B cell (primary cell): ENCODE data around the gene LSM14B. TPM values are rescaled to one million over a fixed set of nuclear protein-coding genes. Genes with fewer than 3 reads are reported as not detected.

ENCODE experiments used
- ATAC-seq: fragments of 200-7000 bp; cut with Tn5 transposase; one replicate; pipeline ENCODE4 v1.10.0; 2021; ENCODE audit warnings: low read depth, mild to moderate bottlenecking, moderate number of reproducible peaks, moderate library complexity
- CTCF ChIA-PET: fragments of 350-600 bp; sonication (Branson Sonifier 250); formaldehyde crosslinking; loops from one replicate; lab custom pipeline; 2021; ENCODE audit warnings: antibody characterized with exemption, inconsistent platforms; lab: Charles Lee
- POLR2A ChIA-PET: fragments of 350-600 bp; sonication (Branson Sonifier 250); formaldehyde crosslinking; loops from one replicate; lab custom pipeline; 2021; ENCODE audit warnings: antibody characterized with exemption; lab: Charles Lee
- DNase-seq: peaks from one replicate; pipeline ENCODE4 v3.0.0; 2013
- H2AFZ ChIP-seq: 2 replicates; pipeline ENCODE4 v1.6.1; 2012; ENCODE audit warnings: mild to moderate bottlenecking, low read depth, low read length; ENCODE audit not compliant: insufficient read depth, poor library complexity, severe bottlenecking
- H3K27ac ChIP-seq, 2 donors: 1 replicate in 1 of 2; 2 replicates in 1 of 2; pipeline ENCODE4 v1.5.1; 2012 to 2013; ENCODE audit warnings: low read length in 2 of 2, mild to moderate bottlenecking in 2 of 2, moderate library complexity in 1 of 2
- H3K27me3 ChIP-seq, 4 experiments: fragments of 200-600 bp in 1 of 4; sonication (generic) in 1 of 4; replicated peaks in 1 of 4; 1 replicate in 2 of 4; 2 replicates in 2 of 4; pipeline versions ENCODE4 v1.6.1 to v1.7.0; 2013 to 2016; ENCODE audit warnings: low read length in 3 of 4, mild to moderate bottlenecking in 2 of 4, mixed read lengths in 1 of 4, moderate library complexity in 1 of 4; ENCODE audit not compliant: insufficient read depth in 4 of 4, control insufficient read depth in 3 of 4; ENCODE audit errors: control extremely low read depth in 1 of 4
- H3K36me3 ChIP-seq, 2 experiments: replicated peaks in 1 of 2; 1 replicate in 1 of 2; 2 replicates in 1 of 2; pipeline versions ENCODE4 v1.6.1 to v1.7.1; 2013; ENCODE audit warnings: low read length in 1 of 2; ENCODE audit not compliant: insufficient read depth in 2 of 2, control insufficient read depth in 1 of 2; ENCODE audit errors: control extremely low read depth in 1 of 2, extremely low read depth in 1 of 2
- H3K4me1 ChIP-seq, 2 donors: fragments of 200-600 bp in 1 of 2; sonication (generic) in 1 of 2; 1 replicate in 1 of 2; 2 replicates in 1 of 2; pipeline versions ENCODE4 v1.5.1 to v1.6.1; 2013 to 2017; ENCODE audit warnings: low read length in 2 of 2; ENCODE audit not compliant: control insufficient read depth in 2 of 2, insufficient read depth in 2 of 2
- H3K4me2 ChIP-seq: replicated peaks from 2 replicates; pipeline ENCODE3; 2012; ENCODE audit warnings: mild to moderate bottlenecking, low read depth, low read length; ENCODE audit not compliant: poor library complexity, severe bottlenecking
- H3K4me3 ChIP-seq, 5 experiments: fragments of 200-600 bp in 1 of 5; sonication (generic) in 1 of 5; 1 replicate in 3 of 5; 2 replicates in 2 of 5; pipeline versions ENCODE4 v1.5.1 to v1.7.0; 2011 to 2016; ENCODE audit warnings: low read length in 4 of 5, mild to moderate bottlenecking in 4 of 5, low read depth in 2 of 5, control low read depth in 1 of 5, moderate library complexity in 1 of 5; ENCODE audit not compliant: insufficient read depth in 1 of 5; ENCODE audit errors: control extremely low read depth in 1 of 5, extremely low read depth in 1 of 5
- H3K79me2 ChIP-seq: fragments of 200-600 bp; sonication (generic); one replicate; pipeline ENCODE4 v1.6.0; 2016; ENCODE audit warnings: low read length; ENCODE audit not compliant: control insufficient read depth, insufficient read depth
- H3K9ac ChIP-seq: fragments of 200-600 bp; sonication (generic); 2 replicates; pipeline ENCODE4 v1.6.1; 2017; ENCODE audit warnings: mild to moderate bottlenecking, low read length, moderate library complexity
- H3K9me3 ChIP-seq, 3 donors: one replicate each; pipeline versions ENCODE4 v1.6.1 to v1.7.1; 2013; ENCODE audit warnings: low read length in 2 of 3; ENCODE audit not compliant: control insufficient read depth in 2 of 3, insufficient read depth in 1 of 3; ENCODE audit errors: control extremely low read depth in 1 of 3
- H4K20me1 ChIP-seq: 2 replicates; pipeline ENCODE4 v1.6.0; 2012; ENCODE audit warnings: mild to moderate bottlenecking, low read length; ENCODE audit not compliant: insufficient read depth, control insufficient read depth, poor library complexity, severe bottlenecking
- H3K27ac Mint-ChIP-seq: one replicate; pipeline ENCODE4 v1.8.0; 2021; ENCODE audit warnings: mixed read lengths
- H3K27me3 Mint-ChIP-seq: one replicate; pipeline ENCODE4 v1.8.0; 2021; ENCODE audit warnings: mixed read lengths
- H3K4me1 Mint-ChIP-seq: one replicate; pipeline ENCODE4 v1.8.0; 2021; ENCODE audit warnings: mixed read lengths
- H3K4me3 Mint-ChIP-seq: one replicate; pipeline ENCODE4 v1.8.0; 2021; ENCODE audit warnings: mixed read lengths
- H3K9me3 Mint-ChIP-seq: one replicate; pipeline ENCODE4 v1.8.0; 2022; ENCODE audit warnings: mixed read lengths; ENCODE audit not compliant: insufficient read depth
- CTCF ChIP-seq: fragments of 200-600 bp; IDR thresholded peaks from one replicate; pipeline ENCODE4 v1.8.0; 2022; ENCODE audit warnings: antibody characterized with exemption, mild to moderate bottlenecking
- EZH2 ChIP-seq: IDR thresholded peaks from 2 replicates; pipeline ENCODE4 v1.6.1; 2012; ENCODE audit warnings: borderline replicate concordance, low read depth, mild to moderate bottlenecking, moderate library complexity, low read length; ENCODE audit not compliant: insufficient read depth, poor library complexity, severe bottlenecking
- WGBS: methylation state at CpG from one replicate; pipeline ENCODE4 v1.1.5; 2013; ENCODE audit warnings: missing lambda C conversion rate; ENCODE audit not compliant: insufficient coverage; 5-methylcytosine and 5-hydroxymethylcytosine counted together
- intact Hi-C: fragments of 100-400 bp; cut with micrococcal nuclease; formaldehyde crosslinking; loops from one replicate; pipeline ENCODE4 v1.10.0; 2022
- polyA plus RNA-seq: library from polyadenylated mRNA; depleted of rRNA; stranded (reverse); fragments of >200 nt; gene quantifications from 2 replicates; pipeline ENCODE4 v1.2.3, GENCODE V29; 2012
- total RNA-seq, 2 donors: library from RNA; stranded (reverse); fragments of 120-200 nt in 1 of 2; gene quantifications; 1 replicate in 1 of 2; 2 replicates in 1 of 2; pipeline versions ENCODE4 v1.2.3 to v1.2.4, GENCODE V29; 2013 to 2022

Gene LSM14B
- total and polyA plus RNA-seq, 2 donors (not counting 1 experiment from before 2014, with no cell fraction given): 26.8 to 52.8 TPM

GRCh38 chr20:62137478-62138203, 15.4 kb downstream of the LSM14B start:
- Histone ChIP-seq H3K27ac (no peak overlapping the region), H4K20me1 (peaks cover 69% of the 10 kb centered on the region), H3K36me3 (peaks cover 1 to 72% of the 10 kb centered on the region in 2 experiments), H3K27me3 (no peaks in the 10 kb centered on the region), H3K9me3 (no peaks in the 10 kb centered on the region), H2AFZ (no peak overlapping the region), H3K4me3 (no peak overlapping the region), H3K9ac (no peak overlapping the region), H3K4me2 (no peak overlapping the region), H3K4me1 (peaks cover 16 to 33% of the 10 kb centered on the region in 2 donors), H3K79me2 (peaks cover 28% of the 10 kb centered on the region)
- H3K4me1 Mint-ChIP-seq: peaks cover 34% of the 10 kb centered on the region
- no peaks in the 10 kb centered on the region for H3K27me3 Mint-ChIP-seq
- H3K27ac Mint-ChIP-seq: no peak overlapping the region
- ATAC-seq (no peak), DNase-seq (no peak)
- H3K4me3 Mint-ChIP-seq: no peak overlapping the region
- POLR2A ChIA-PET: no interaction called here
- intact Hi-C loops: loop anchor here (5.0 kb wide), 1 partner anchor 110 kb away; no protein-coding TSS in a partner anchor
- 88% methylated on average over 8 of the region's 8 CpGs for WGBS
- no peaks in the 10 kb centered on the region for H3K9me3 Mint-ChIP-seq
- CTCF ChIA-PET: interaction anchor here (0.7 to 2.8 kb wide), 5 partner anchors 10 to 127 kb away, joined by 3 to 19 read pairs (median 5); no protein-coding TSS in a partner anchor
- TF ChIP-seq CTCF: no peak
- no peak for TF ChIP-seq EZH2

GRCh38 chr20:62138204-62138543, 15.9 kb downstream of the LSM14B start:
- H3K79me2 ChIP-seq: peaks cover 27% of the 10 kb centered on the region
- H3K9me3 ChIP-seq: no peaks in the 10 kb centered on the region
- Mint-ChIP-seq H3K4me1 (peaks cover 34% of the 10 kb centered on the region), H3K4me3 (no peak overlapping the region), H3K27me3 (no peaks in the 10 kb centered on the region), H3K9me3 (no peaks in the 10 kb centered on the region), H3K27ac (no peak overlapping the region)
- H3K36me3 ChIP-seq: peaks cover 1 to 67% of the 10 kb centered on the region in 2 experiments
- no peaks in the 10 kb centered on the region for H3K27me3 ChIP-seq
- no peak for DNase-seq
- ChIA-PET CTCF (interaction anchor here (0.7 to 2.8 kb wide), 8 partner anchors 11 to 127 kb away, joined by 3 to 19 read pairs (median 4); no protein-coding TSS in a partner anchor), POLR2A (no interaction called here)
- no peak overlapping the region for H3K27ac ChIP-seq
- no peak overlapping the region for H3K4me2 ChIP-seq
- TF ChIP-seq CTCF (no peak), EZH2 (no peak)
- H3K4me3 ChIP-seq: no peak overlapping the region
- no peak overlapping the region for H3K9ac ChIP-seq
- ATAC-seq: no peak
- no peak overlapping the region for H2AFZ ChIP-seq
- peaks cover 16 to 30% of the 10 kb centered on the region in 2 donors for H3K4me1 ChIP-seq
- WGBS: 87% methylated on average over 11 of the region's 11 CpGs
- intact Hi-C loops: loop anchor here (5.0 kb wide), 1 partner anchor 111 kb away; no protein-coding TSS in a partner anchor
- peaks cover 64% of the 10 kb centered on the region for H4K20me1 ChIP-seq
